ENCODE data around the gene GUCD1.

The GUCD1 gene

DNA sequence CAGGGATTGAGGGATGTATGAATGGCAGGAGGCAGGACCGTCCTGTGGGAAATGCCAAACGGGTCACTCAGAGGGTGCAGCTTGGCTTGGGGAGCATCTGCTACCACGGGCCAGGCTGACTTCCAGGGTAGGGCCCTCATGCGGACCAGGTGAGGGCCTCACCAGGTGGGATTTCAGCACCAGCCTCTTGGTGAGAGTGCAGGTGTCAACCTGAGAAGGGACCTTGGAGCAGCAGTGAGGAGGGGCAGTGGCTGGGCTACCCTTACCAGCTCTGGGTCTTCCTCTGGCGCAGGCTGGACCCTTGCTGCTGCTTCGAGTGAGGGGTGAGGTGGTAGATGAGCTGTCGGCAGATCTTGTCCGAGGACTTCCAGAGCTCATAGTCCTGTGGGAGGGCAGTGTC lies 33.0 kb upstream of the GUCD1 start:
- DNase-seq (ENCODE audit: extremely low spot score): no peak
- TF ChIP-seq, protein P1, sequence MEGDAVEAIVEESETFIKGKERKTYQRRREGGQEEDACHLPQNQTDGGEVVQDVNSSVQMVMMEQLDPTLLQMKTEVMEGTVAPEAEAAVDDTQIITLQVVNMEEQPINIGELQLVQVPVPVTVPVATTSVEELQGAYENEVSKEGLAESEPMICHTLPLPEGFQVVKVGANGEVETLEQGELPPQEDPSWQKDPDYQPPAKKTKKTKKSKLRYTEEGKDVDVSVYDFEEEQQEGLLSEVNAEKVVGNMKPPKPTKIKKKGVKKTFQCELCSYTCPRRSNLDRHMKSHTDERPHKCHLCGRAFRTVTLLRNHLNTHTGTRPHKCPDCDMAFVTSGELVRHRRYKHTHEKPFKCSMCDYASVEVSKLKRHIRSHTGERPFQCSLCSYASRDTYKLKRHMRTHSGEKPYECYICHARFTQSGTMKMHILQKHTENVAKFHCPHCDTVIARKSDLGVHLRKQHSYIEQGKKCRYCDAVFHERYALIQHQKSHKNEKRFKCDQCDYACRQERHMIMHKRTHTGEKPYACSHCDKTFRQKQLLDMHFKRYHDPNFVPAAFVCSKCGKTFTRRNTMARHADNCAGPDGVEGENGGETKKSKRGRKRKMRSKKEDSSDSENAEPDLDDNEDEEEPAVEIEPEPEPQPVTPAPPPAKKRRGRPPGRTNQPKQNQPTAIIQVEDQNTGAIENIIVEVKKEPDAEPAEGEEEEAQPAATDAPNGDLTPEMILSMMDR (IDR thresholded peaks at IDR 0.05; ENCODE audit: control extremely low read depth, extremely low read depth, low read depth, missing control alignments): no peak
- ChIA-PET CTCF (interaction anchor here (0.9 kb wide), 1 partner anchor 15 kb away, joined by 3 read pairs; no protein-coding TSS in a partner anchor), POLR2A (interaction anchor here (1.0 kb wide), 1 partner anchor 33 kb away, joined by 3 read pairs; the partner anchor contains the start of gene GUCD1)

DNA sequence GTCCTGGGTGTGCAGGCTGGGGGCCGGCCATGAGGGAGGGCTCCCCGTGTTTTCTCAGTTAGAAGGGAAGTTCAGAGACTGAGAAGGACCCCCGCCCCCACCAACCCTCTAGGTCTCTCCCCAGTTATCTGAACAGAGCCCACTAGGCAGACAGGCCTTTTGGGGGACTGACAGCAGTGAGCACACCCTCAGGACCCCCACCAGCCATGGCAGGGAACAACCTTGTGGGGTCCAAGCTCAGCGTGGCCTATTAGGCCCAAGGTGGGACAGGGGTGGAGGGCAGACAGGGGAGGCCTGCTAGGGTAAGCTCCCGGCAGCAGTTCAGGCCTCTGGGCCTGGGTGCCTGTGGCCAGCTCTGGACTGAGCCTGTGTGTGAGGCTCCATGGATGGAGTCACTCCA lies 32.3 kb upstream of the GUCD1 start:
- POLR2A ChIA-PET: interaction anchor here (1.0 kb wide), 1 partner anchor 32 kb away, joined by 3 read pairs; the partner anchor contains the start of gene GUCD1
- no peak for DNase-seq (ENCODE audit: extremely low spot score)
- CTCF ChIA-PET: no interaction called here
- TF ChIP-seq, protein P1 (IDR thresholded peaks at IDR 0.05; ENCODE audit: control extremely low read depth, extremely low read depth, low read depth, missing control alignments): no peak

DNA sequence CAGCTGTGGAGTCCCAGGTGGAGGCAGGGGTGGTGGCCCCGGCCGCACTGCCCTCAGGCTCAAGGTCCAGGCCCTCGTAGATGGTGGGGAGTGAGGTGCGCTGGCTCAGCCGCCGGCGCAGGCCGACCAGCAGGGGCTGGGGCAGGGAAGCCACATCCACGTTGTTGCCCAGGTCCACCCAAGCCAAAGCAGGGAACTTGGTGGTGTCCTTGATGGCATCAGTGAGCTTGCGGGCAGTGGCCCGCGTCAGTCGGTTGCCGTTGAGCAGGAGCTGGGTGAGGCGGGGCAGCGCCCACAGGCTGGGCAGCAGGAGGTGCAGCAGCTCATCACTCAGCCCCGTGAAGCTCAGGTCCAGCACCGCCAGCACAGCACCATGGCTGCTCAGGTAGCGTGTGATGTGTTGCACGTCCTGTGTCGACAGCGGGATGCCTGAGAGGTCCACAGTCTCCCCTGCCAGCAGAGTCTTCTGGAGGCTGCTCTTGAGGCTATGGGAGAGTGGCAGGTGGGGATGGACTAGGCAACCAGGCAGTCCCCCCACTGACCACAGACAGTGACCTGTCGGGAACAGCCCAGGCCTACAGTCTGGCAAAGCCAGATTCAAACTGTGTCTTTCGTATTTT lies 31.1 kb upstream of the GUCD1 start:
- TF ChIP-seq, protein P1 (IDR thresholded peaks at IDR 0.05; ENCODE audit: control extremely low read depth, extremely low read depth, low read depth, missing control alignments): no peak
- DNase-seq (ENCODE audit: extremely low spot score): no peak
- ChIA-PET POLR2A (no interaction called here), CTCF (interaction anchor here (1.9 kb wide), 1 partner anchor 12 kb away, joined by 4 read pairs; no protein-coding TSS in a partner anchor)

DNA sequence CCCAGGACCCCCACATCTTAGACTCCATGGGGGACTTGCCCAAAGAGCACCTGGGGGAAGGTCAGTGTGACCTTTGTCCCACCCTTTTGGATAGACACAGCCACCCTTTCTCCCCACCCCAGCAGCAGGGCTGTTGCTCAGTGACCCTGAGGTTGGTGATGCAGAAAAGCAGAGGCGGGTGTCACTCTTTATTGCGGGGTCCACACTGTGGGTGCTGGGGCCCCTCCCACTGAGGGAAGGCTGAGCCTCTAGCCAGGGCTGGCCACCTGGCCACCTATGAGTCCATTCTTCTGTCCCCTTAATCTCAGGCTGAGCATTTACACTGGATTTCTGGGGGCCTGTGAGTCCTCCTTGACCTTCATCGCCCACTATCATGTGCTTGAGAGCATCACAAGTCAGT lies 30.5 kb upstream of the GUCD1 start:
- DNase-seq (ENCODE audit: extremely low spot score): no peak
- ChIA-PET POLR2A (no interaction called here), CTCF (interaction anchor here (1.9 kb wide), 1 partner anchor 12 kb away, joined by 4 read pairs; no protein-coding TSS in a partner anchor)
- TF ChIP-seq, protein P1 (IDR thresholded peaks at IDR 0.05; ENCODE audit: control extremely low read depth, extremely low read depth, low read depth, missing control alignments): no peak

DNA sequence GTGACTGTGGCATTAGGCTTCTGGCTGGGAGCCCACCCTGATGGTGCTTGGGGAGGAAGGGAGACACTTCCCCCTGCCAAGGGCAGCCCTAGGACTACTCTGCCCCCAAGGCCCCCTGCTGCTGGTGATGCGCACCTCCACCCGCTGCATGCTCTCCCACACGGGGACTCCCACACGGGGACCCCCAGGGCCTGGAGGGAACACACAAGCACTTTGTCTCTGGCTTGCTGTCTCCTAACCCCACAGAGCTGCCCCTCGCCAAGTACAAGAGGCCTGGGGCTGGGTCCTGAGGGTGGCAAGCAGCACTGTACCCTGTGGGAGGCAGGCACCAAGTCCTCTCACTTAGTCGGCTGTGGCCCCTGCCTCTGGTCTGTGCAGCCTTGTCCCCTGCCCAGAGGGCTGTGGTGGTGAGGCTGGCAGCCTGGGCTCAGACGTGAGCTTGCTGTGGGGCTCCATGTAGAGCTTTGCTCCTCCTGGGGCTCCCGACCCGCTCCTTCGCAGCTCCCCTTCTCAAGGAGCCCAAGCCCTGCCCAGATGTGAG lies 30.0 kb upstream of the GUCD1 start:
- ChIA-PET CTCF (interaction anchor here (1.9 kb wide), 1 partner anchor 13 kb away, joined by 4 read pairs; no protein-coding TSS in a partner anchor), POLR2A (no interaction called here)
- TF ChIP-seq, protein P1 (IDR thresholded peaks at IDR 0.05; ENCODE audit: control extremely low read depth, extremely low read depth, low read depth, missing control alignments): no peak
- DNase-seq (ENCODE audit: extremely low spot score): no peak

DNA sequence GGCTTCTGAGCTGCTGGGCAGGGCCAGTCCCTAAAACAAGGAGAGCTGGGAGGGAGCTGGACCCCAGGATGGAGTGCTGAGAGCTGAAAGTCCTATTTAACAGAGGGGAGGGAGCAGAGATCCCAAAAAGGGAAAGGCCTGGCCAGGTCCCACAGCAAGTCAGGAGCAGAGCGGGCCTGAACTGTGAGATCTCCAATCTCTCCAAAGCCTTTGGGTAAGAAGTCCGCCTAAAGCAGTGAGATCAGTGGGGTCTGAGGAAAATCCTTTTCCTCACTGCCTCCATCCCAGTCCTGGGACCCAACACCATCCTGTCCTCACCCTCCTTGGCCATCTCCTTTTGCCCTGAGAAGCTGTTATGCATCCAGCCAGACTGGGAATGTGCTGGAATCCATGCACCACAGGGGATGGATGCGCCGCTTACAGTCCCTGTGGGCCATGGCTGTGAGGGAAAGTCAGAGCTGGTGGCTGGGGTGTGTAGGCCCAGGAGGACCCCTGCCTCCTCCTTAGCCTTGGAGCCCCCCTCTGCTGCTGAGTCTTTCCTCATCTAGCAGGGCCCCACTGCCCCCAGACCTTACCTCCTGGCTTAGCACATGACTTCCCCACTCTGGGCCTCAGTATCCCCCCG lies 29.3 kb upstream of the GUCD1 start:
- ChIA-PET CTCF (no interaction called here), POLR2A (no interaction called here)
- TF ChIP-seq, protein P1 (IDR thresholded peaks at IDR 0.05; ENCODE audit: control extremely low read depth, extremely low read depth, low read depth, missing control alignments): no peak
- DNase-seq (ENCODE audit: extremely low spot score): no peak

All from GM10248 (cell line).